Measurements from ENCODE around the gene MTHFD1L.

DNA sequence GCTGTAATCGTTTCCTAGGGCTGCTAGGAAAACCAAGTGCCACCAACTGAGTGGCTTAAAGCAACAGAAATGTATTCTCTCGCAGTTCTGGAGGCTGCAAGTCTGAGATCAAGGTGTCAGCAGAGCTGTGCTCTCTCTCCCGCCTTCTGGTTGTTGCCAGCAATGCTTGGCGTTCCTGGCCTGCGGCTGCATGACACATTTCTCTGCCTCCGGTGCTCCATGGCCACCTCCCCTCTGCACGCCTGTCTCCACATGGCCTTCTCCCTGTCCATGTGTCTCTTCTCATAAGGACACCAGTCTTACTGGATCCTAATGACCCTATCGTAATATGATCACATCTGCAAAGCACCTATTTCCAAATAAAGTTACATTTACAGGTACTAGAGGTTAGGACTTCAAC, 282.6 kb downstream of the MTHFD1L start:
- TF ChIP-seq CTCF (IDR thresholded peaks at IDR 0.05 in 4 of 5, conservative IDR thresholded peaks at IDR 0.05 in 1 of 5) (no peak), POLR2A (IDR thresholded peaks at IDR 0.05) (no peak)
